Fibroblast of the aortic adventitia (primary cell): ENCODE results near the gene HAUS8. TPM values are rescaled to one million over a fixed set of nuclear protein-coding genes. Genes with fewer than 3 reads are reported as not detected.
"Not testable (repeated sequence)": the region's sequence is repeated elsewhere in the genome, so short reads cannot be mapped to it uniquely, and the experiment has no call there.

Experiments used
- DNase-seq: peaks from one replicate; pipeline ENCODE4 v3.0.0-alpha.2; 2010; ENCODE audit warnings: low read depth
- H3K4me3 ChIP-seq: 2 replicates; pipeline ENCODE4 v1.5.1; 2011; ENCODE audit warnings: low read depth, mild to moderate bottlenecking, control low read depth, low read length, moderate library complexity
- total RNA-seq: library from RNA; depleted of rRNA; stranded (reverse); fragments of >200 nt; gene quantifications from 2 replicates; pipeline ENCODE4 v1.2.3, GENCODE V29; 2012; ENCODE audit warnings: low replicate concordance
- TF ChIP-seq, protein P1 (sequence below): IDR thresholded peaks from 2 replicates; pipeline ENCODE4 v1.5.1; 2011; ENCODE audit warnings: mild to moderate bottlenecking, low read length, control low read depth, inconsistent platforms; ENCODE audit not compliant: insufficient read depth

HAUS8 gene
- total RNA-seq, 1 donor, result 5.2 TPM

DNA sequence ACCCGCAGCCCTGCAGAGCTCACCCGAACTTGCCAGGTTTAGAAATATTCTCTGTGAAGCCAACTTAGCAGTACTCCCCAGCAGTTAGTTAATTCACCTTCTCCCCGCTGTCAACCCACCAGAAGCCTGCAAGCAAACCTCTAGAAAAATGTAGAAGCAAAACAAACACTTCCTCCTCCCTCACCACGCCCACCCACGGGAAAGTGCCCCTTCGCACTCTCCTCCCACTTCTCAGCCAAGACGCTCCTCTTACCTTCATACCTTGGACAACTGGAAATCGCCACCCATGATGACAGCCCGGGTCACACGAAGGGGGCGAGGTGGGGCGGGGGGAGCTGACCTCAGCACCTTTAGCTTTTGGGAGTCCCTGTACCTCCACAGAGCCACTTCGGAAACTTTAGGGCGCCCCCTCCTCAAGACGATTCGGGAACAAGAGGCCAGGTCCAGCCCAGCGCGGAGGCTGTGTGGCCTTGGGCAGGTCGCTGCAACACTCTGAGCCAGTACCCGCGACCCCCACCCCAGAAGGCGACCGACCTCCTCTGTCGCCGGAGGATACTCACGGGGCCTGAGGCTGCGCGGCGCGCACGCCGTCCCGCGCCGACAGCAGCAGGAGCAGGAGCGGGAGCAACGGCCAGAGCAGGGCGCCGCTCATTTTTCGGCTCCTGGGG, 49.1 kb downstream of the HAUS8 start:
- H3K4me3 ChIP-seq, result no peak overlapping the region
- DNase-seq, result no peak
- TF ChIP-seq, protein P1, sequence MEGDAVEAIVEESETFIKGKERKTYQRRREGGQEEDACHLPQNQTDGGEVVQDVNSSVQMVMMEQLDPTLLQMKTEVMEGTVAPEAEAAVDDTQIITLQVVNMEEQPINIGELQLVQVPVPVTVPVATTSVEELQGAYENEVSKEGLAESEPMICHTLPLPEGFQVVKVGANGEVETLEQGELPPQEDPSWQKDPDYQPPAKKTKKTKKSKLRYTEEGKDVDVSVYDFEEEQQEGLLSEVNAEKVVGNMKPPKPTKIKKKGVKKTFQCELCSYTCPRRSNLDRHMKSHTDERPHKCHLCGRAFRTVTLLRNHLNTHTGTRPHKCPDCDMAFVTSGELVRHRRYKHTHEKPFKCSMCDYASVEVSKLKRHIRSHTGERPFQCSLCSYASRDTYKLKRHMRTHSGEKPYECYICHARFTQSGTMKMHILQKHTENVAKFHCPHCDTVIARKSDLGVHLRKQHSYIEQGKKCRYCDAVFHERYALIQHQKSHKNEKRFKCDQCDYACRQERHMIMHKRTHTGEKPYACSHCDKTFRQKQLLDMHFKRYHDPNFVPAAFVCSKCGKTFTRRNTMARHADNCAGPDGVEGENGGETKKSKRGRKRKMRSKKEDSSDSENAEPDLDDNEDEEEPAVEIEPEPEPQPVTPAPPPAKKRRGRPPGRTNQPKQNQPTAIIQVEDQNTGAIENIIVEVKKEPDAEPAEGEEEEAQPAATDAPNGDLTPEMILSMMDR, result no peak

DNA sequence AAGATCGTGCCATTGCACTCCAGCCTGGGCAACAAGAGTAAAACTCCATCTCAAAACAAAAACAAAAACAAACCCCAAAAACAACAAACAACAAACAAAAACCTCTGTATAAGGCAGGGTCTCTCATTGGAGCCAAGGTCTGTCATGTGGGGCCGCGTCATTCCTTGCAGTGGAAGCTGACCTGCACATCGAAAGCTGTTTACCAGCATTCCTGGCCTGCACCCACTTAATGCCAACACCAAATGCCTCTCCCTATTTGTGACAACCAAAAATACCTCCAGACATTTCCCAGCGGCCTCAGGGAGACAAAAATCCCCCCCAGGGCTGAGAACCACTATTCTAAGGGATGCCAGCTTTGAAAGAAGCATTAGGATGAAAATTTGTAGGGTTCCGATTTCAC, 49.9 kb downstream of the HAUS8 start:
- DNase-seq, result no peak
- TF ChIP-seq, protein P1, result no peak
- H3K4me3 ChIP-seq, result no peak overlapping the region

DNA sequence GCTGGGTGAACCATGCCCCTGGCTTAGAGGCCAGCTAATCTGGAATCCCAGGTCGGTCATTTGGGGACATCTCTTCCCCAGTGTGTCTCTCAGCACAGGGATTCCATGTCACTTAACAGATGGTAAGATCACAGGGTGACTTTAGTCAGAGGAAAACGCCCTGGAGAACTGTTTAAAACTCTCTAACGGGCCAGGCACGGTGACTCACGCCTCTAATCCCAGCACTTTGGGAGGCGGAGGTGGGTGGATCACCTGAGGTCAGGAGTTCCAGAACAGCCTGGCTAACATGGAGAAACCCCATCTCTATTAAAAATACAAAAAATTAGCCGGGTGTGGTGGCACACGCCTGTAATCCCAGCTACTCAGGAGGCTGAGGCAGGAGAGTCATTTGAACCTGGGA, 50.3 kb downstream of the HAUS8 start:
- H3K4me3 ChIP-seq, DNase-seq: not testable (repeated sequence)

DNA sequence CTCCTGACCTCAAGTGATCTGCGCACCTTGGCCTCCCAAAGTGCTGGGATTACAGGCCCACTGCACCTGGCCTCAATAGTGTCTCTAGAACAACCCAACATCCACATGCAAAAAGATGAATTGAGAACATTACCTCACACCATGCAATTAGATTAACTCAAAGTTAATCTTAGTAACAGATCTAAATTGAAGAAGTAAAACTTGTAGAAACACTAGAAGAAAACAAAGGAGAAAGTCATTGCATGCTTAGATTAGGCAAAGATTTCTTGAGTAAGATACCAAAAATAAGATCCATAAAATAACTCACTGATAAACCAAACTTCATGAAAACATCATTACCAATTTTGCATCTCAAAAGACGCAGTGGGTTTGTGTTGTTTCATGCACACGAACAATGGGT, 51.4 kb downstream of the HAUS8 start:
- TF ChIP-seq, protein P1, result no peak
- no peak for DNase-seq
- no peak overlapping the region for H3K4me3 ChIP-seq

DNA sequence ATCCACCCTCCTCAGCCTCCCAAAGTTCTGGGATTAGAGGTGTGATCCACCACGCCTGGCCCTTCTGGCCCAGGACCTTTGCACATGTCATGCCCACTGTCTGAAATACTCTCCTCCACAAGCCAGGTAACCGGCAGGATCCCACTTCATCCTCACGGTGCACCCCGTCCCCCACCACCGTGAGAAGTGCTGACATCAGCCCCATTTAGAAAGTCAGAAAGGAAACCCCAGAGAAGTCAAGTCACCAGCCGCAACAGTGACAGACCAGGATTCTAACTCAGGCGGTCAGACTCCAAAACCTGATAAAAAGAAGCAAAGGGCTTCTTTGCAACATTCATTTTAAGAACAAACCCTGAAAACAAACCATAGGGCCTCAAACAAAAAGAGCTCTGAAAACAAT, 52.5 kb downstream of the HAUS8 start:
- TF ChIP-seq, protein P1, result no peak
- no peak for DNase-seq
- H3K4me3 ChIP-seq, result no peak overlapping the region

DNA sequence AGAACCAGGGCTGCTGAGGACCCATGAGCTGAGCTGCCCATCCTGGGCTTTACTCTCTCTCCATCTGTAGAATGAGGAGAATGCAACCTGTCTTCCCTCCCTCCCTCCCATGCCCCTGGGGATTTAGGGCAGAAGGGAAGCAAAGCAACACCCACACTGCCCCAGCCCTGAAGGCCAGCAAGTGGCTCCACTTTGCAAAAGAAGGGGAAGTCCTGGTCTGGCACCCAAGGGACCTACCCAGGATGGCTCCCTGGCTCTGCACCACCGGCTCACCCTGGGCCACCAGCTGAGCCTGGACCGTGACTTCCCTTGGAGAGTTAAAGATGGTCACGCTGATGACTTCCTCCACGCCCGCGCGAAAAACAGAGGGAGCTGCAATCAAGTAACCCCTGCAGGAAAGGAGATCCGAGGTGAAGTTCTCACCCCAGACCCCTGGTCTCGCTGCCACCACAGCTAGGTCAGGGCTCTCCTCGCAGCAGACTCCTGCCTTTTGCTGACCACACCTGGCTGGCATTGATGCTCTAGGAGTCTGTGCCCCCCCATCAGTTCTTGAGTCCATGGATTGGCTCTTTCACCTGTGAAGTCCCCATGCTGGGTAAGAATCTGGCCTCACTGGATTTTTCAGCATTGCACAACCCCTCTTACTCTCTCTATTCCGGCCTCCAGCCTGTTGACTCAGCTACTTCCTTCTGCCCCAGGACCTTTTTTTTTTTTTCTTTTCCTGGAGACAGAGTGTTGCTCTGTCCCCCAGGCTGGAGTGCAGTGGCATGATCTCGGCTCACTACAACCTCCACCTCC, 53.3 kb downstream of the HAUS8 start:
- DNase-seq, result peak; percentile 30
- TF ChIP-seq, protein P1, result no peak
- no peak overlapping the region for H3K4me3 ChIP-seq

DNA sequence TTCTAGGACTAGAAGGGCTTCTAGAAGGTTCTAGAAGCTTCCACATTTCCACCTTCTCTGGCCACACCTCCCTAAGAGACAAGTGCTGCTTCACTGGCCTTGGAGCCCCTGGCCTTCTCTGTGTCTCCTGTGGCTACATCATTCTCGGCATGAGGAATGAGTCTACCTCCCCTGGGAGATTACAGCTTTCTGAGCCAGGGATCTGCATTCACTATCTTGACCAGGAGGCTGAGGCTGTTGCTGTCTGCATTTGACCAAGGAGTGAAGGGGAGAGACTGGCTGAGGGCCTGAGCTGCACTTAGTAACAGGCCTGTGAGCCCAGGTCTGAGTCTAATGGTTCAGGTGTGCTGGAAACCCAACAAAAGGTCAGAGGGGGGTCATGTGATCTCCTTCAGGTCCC, 53.9 kb downstream of the HAUS8 start:
- TF ChIP-seq, protein P1, result no peak
- DNase-seq, result peak; percentile 17
- no peak overlapping the region for H3K4me3 ChIP-seq
